GM21423 (cell line): Measurements from ENCODE around the gene PTPN7.

Experiments
- ATAC-seq: cut with Tn5 transposase; IDR thresholded peaks from one replicate; pipeline ENCODE4 v1.9.1; 2021; ENCODE audit warnings: mild to moderate bottlenecking, moderate library complexity; ENCODE audit not compliant: unreplicated experiment

The PTPN7 gene

GRCh38 chr1:202110977-202111376 lies 49.4 kb downstream of the PTPN7 start:
- no peak for ATAC-seq

GRCh38 chr1:202107801-202108731 lies 52.3 kb downstream of the PTPN7 start:
- no peak for ATAC-seq

- ATAC-seq, result no peak
These were observed 53.1 kb downstream of the PTPN7 start for GRCh38 chr1:202107321-202107761.

- no peak for ATAC-seq
These were observed 53.8 kb downstream of the PTPN7 start for GRCh38 chr1:202106340-202107254.

GRCh38 chr1:202105571-202106339 lies 54.6 kb downstream of the PTPN7 start:
- no peak for ATAC-seq

GRCh38 chr1:202104073-202104472 lies 56.3 kb downstream of the PTPN7 start:
- no peak for ATAC-seq

- no peak for ATAC-seq
These were observed 59.2 kb downstream of the PTPN7 start for GRCh38 chr1:202101184-202101583.
